Stimulated activated CD4-positive, alpha-beta T cell treated with anti-CD3 and anti-CD28 coated beads, Interleukin-15, amount 100 ng/mL, for 48 hours (primary cell): ENCODE results near the gene NBPF14.
"Not testable (repeated sequence)": the region's sequence is repeated elsewhere in the genome, so short reads cannot be mapped to it uniquely, and the experiment has no call there.

Experiments
- DNase-seq, 2 donors: peaks; one replicate each; pipeline ENCODE4 v3.0.0-alpha.2; 2020; ENCODE audit warnings: low read depth in 2 of 2

The NBPF14 gene

GRCh38 chr1:148595911-148596310 lies at the start of gene NBPF14:
NBPF14 (minus strand) TSS chr1:148596011; CDS start chr1:148595717, 294 bp downstream.
- DNase-seq, result not testable (repeated sequence)

GRCh38 chr1:148625451-148625850 lies 29.6 kb upstream of the NBPF14 start:
- not testable (repeated sequence) for DNase-seq

- DNase-seq, result not testable (repeated sequence)
Measured at GRCh38 chr1:148618216-148618615, 22.4 kb upstream of the NBPF14 start.

- not testable (repeated sequence) for DNase-seq
Measured at GRCh38 chr1:148605266-148605665, 9.5 kb upstream of the NBPF14 start.

- not testable (repeated sequence) for DNase-seq
Measured at GRCh38 chr1:148595360-148595759, 451 bp downstream of the NBPF14 start.

- DNase-seq, result not testable (repeated sequence)
Measured at GRCh38 chr1:148591098-148591497, 4.7 kb downstream of the NBPF14 start.

GRCh38 chr1:148532158-148532557 lies 63.7 kb downstream of the NBPF14 start:
- DNase-seq, result not testable (repeated sequence)

GRCh38 chr1:148529101-148529567 lies 66.7 kb downstream of the NBPF14 start:
- peak; percentile 52 to 54 for DNase-seq

GRCh38 chr1:148528591-148528990 lies 67.2 kb downstream of the NBPF14 start:
- DNase-seq, result not testable (repeated sequence)

GRCh38 chr1:148526587-148526986 lies 69.2 kb downstream of the NBPF14 start:
- not testable (repeated sequence) for DNase-seq

GRCh38 chr1:148523205-148524144 lies 72.3 kb downstream of the NBPF14 start:
- DNase-seq, result not testable (repeated sequence)

- DNase-seq, result peak; percentile 89 to 92
Measured at GRCh38 chr1:148522561-148523204, 73.1 kb downstream of the NBPF14 start.

- peak; percentile 72 to 83 for DNase-seq
Measured at GRCh38 chr1:148522072-148522471, 73.7 kb downstream of the NBPF14 start.

- not testable (repeated sequence) for DNase-seq
Measured at GRCh38 chr1:148514310-148514709, 81.5 kb downstream of the NBPF14 start.

- DNase-seq, result not testable (repeated sequence)
Measured at GRCh38 chr1:148512571-148513184, 83.1 kb downstream of the NBPF14 start.

- DNase-seq, result not testable (repeated sequence)
Measured at GRCh38 chr1:148493933-148494332, 101.9 kb downstream of the NBPF14 start.

GRCh38 chr1:148483029-148483428 lies 112.8 kb downstream of the NBPF14 start, which contains the start of gene PPIAL4G:
PPIAL4G (minus strand) TSS chr1:148483302; CDS start chr1:148483252, 50 bp downstream.
- not testable (repeated sequence) for DNase-seq
